ENCODE results near the gene ITPRID1.

The ITPRID1 gene

DNA sequence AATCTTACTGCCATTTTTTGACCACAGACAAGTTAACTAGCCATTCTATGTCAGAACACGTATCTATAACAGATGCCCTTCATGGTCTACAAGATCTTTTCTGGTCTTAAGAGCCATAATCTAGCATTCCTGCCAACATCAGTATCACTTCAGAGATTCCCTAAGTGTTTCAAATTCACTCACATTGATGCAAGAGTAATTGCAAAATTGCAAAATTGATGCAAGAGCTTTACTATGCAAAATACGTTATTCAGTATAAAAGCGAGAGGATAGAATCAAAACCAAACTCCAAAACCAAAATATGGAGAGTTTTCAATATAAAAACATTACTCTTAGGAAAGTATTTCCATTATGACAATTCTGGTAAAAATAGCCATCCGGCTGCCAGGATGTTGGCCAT is 135.0 kb downstream of the ITPRID1 start:
- H3K4me1 ChIP-seq (ENCODE audit: control insufficient read depth in 1 of 2, insufficient read depth in 2 of 2, low read length in 2 of 2): no peaks in the 10 kb centered on the region
- H3K9ac ChIP-seq (ENCODE audit: low read depth in 1 of 2, low read length in 2 of 2): no peak overlapping the region
- H3K9me3 ChIP-seq (ENCODE audit: control insufficient read depth in 1 of 2, low read length in 2 of 2): no peaks in the 10 kb centered on the region
- no peak overlapping the region for H3K27ac ChIP-seq (ENCODE audit: low read depth, low read length)
- no peaks in the 10 kb centered on the region for H3K36me3 ChIP-seq (ENCODE audit: control insufficient read depth in 1 of 2, insufficient read depth in 2 of 2, low read length in 2 of 2)
- H3K4me3 ChIP-seq (ENCODE audit: low read depth in 1 of 2, low read length in 2 of 2): no peak overlapping the region
- H3K27me3 ChIP-seq (ENCODE audit: control insufficient read depth in 1 of 2, insufficient read depth in 2 of 2, low read length in 2 of 2): no peaks in the 10 kb centered on the region

DNA sequence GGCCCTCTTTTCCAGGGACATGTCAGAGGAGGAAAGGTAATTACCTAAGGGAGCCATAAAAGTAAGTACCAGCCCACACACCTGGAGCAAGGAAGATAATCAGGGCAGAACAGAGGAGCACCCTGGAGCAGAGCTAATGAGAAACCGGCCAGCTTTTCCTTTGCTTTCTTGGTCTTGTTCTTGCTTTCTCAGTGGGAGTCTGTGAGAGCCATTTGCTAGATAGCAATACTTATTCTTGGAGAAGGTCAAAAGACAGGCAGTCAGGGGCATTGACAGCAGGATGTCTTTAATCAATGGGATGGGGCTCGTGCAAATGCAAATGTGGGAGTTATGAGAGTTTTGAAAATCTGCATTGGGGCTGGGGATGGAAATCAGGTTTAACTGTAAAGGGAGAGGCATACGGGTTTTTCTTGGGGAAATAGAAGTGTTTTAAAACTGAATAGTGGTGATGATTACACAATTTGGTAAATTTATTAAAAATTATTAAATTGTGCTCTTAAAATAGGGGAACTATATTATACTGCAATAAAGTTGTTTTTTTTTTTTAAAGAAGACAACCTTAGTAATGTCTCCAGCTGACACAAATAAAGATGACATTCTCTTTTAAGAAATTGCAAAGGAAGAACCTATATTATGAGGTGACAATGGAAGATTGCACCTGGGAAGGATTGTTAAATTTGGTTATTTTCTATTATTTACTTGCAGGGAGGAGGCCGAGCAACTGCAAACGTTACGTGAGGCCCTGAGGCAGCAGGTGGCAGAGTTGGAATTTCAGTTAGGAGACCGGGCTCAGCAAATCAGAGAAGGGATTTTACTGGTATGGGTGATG is 137.6 kb downstream of the ITPRID1 start:
- H3K4me3 ChIP-seq (ENCODE audit: low read depth in 1 of 2, low read length in 2 of 2): no peak overlapping the region
- no peak overlapping the region for H3K9ac ChIP-seq (ENCODE audit: low read depth in 1 of 2, low read length in 2 of 2)
- no peak overlapping the region for H3K27ac ChIP-seq (ENCODE audit: low read depth, low read length)
- no peaks in the 10 kb centered on the region for H3K27me3 ChIP-seq (ENCODE audit: control insufficient read depth in 1 of 2, insufficient read depth in 2 of 2, low read length in 2 of 2)
- no peaks in the 10 kb centered on the region for H3K36me3 ChIP-seq (ENCODE audit: control insufficient read depth in 1 of 2, insufficient read depth in 2 of 2, low read length in 2 of 2)
- H3K4me1 ChIP-seq (ENCODE audit: control insufficient read depth in 1 of 2, insufficient read depth in 2 of 2, low read length in 2 of 2): no peaks in the 10 kb centered on the region
- no peaks in the 10 kb centered on the region for H3K9me3 ChIP-seq (ENCODE audit: control insufficient read depth in 1 of 2, low read length in 2 of 2)

DNA sequence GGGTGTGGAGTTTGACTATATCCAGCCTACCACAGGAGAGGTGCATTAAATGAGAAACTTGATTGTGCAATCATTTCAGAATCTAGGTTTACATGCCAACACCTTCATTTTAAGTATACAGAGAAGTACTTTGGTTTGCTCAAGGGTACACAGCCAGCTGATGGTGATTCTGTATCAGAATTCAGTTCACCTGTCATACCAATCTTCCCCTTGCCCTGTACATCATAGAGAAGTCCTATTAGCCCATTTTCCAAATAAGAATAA is 138.1 kb downstream of the ITPRID1 start:
- no peaks in the 10 kb centered on the region for H3K4me1 ChIP-seq (ENCODE audit: control insufficient read depth in 1 of 2, insufficient read depth in 2 of 2, low read length in 2 of 2)
- H3K36me3 ChIP-seq (ENCODE audit: control insufficient read depth in 1 of 2, insufficient read depth in 2 of 2, low read length in 2 of 2): no peaks in the 10 kb centered on the region
- no peak overlapping the region for H3K9ac ChIP-seq (ENCODE audit: low read depth in 1 of 2, low read length in 2 of 2)
- H3K27me3 ChIP-seq (ENCODE audit: control insufficient read depth in 1 of 2, insufficient read depth in 2 of 2, low read length in 2 of 2): no peaks in the 10 kb centered on the region
- no peak overlapping the region for H3K27ac ChIP-seq (ENCODE audit: low read depth, low read length)
- no peaks in the 10 kb centered on the region for H3K9me3 ChIP-seq (ENCODE audit: control insufficient read depth in 1 of 2, low read length in 2 of 2)
- H3K4me3 ChIP-seq (ENCODE audit: low read depth in 1 of 2, low read length in 2 of 2): no peak overlapping the region

DNA sequence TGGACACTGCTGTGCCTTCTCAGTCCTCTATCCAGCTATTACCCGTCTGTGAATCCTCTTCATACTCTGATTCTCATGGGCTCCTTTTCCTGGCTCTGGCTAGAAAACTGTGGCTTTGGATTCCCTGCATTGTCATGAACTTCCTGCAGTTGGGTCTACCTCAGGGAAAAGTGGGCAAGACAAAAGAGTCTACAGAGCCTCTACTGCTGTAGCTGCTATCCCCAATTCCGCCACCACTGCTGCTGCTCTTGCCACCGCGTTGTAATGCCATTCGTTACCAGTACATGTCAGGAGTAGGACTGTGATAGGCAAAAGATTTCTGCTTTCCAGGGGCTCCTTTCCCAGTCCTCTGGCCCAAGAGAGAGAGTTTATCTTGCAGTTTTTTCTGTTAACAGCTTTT is 149.2 kb downstream of the ITPRID1 start:
- Histone ChIP-seq H3K4me1 (ENCODE audit: control insufficient read depth in 1 of 2, insufficient read depth in 2 of 2, low read length in 2 of 2) (no peaks in the 10 kb centered on the region), H3K4me3 (ENCODE audit: low read depth in 1 of 2, low read length in 2 of 2) (no peak overlapping the region), H3K9me3 (ENCODE audit: control insufficient read depth in 1 of 2, low read length in 2 of 2) (no peaks in the 10 kb centered on the region), H3K36me3 (ENCODE audit: control insufficient read depth in 1 of 2, insufficient read depth in 2 of 2, low read length in 2 of 2) (no peaks in the 10 kb centered on the region), H3K27me3 (ENCODE audit: control insufficient read depth in 1 of 2, insufficient read depth in 2 of 2, low read length in 2 of 2) (no peaks in the 10 kb centered on the region), H3K27ac (ENCODE audit: low read depth, low read length) (no peak overlapping the region), H3K9ac (ENCODE audit: low read depth in 1 of 2, low read length in 2 of 2) (no peak overlapping the region)

DNA sequence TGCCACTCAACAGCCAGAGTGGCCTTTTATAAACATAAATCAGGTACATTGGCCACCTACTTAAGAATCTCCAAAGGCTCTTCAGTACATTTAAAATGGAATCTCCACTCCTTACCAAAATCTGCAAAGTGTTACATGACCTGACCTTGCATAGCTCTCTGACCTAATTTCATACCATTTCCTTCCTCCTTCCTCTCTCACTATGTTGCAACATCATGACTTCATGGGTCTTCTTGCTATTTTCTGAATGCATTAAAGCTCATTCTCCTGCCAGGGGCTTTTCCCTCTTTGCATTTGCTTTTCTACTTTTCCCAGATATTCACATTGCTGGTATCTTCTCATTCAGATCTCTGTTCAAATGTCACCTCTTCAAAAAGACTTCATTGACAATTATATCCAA is 151.0 kb downstream of the ITPRID1 start:
- Histone ChIP-seq H3K4me1 (ENCODE audit: control insufficient read depth in 1 of 2, insufficient read depth in 2 of 2, low read length in 2 of 2) (no peaks in the 10 kb centered on the region), H3K9me3 (ENCODE audit: control insufficient read depth in 1 of 2, low read length in 2 of 2) (no peaks in the 10 kb centered on the region), H3K9ac (ENCODE audit: low read depth in 1 of 2, low read length in 2 of 2) (no peak overlapping the region), H3K36me3 (ENCODE audit: control insufficient read depth in 1 of 2, insufficient read depth in 2 of 2, low read length in 2 of 2) (no peaks in the 10 kb centered on the region), H3K27ac (ENCODE audit: low read depth, low read length) (no peak overlapping the region), H3K4me3 (ENCODE audit: low read depth in 1 of 2, low read length in 2 of 2) (no peak overlapping the region), H3K27me3 (ENCODE audit: control insufficient read depth in 1 of 2, insufficient read depth in 2 of 2, low read length in 2 of 2) (no peaks in the 10 kb centered on the region)

DNA sequence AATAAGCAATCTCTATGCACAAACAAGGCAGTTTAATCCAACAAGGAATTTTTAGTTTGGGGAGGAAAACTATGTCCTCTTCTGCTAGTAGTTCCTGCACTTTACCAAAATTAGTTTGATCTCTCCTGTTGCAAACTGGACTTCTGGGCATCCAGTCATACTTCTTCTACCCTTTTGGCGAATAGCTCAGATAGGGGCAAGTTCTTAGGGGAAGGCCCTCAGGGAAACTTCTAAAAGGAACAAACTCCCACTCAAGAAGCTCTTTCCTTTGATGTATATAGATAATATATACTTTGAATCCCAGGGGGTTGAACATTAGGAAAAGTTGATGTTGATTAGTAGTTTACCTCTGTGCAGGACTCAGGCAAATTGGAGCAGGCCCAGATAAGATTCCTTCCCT is 151.7 kb downstream of the ITPRID1 start:
- no peaks in the 10 kb centered on the region for H3K4me1 ChIP-seq (ENCODE audit: control insufficient read depth in 1 of 2, insufficient read depth in 2 of 2, low read length in 2 of 2)
- no peak overlapping the region for H3K9ac ChIP-seq (ENCODE audit: low read depth in 1 of 2, low read length in 2 of 2)
- H3K36me3 ChIP-seq (ENCODE audit: control insufficient read depth in 1 of 2, insufficient read depth in 2 of 2, low read length in 2 of 2): no peaks in the 10 kb centered on the region
- H3K9me3 ChIP-seq (ENCODE audit: control insufficient read depth in 1 of 2, low read length in 2 of 2): no peaks in the 10 kb centered on the region
- no peak overlapping the region for H3K27ac ChIP-seq (ENCODE audit: low read depth, low read length)
- no peaks in the 10 kb centered on the region for H3K27me3 ChIP-seq (ENCODE audit: control insufficient read depth in 1 of 2, insufficient read depth in 2 of 2, low read length in 2 of 2)
- no peak overlapping the region for H3K4me3 ChIP-seq (ENCODE audit: low read depth in 1 of 2, low read length in 2 of 2)

DNA sequence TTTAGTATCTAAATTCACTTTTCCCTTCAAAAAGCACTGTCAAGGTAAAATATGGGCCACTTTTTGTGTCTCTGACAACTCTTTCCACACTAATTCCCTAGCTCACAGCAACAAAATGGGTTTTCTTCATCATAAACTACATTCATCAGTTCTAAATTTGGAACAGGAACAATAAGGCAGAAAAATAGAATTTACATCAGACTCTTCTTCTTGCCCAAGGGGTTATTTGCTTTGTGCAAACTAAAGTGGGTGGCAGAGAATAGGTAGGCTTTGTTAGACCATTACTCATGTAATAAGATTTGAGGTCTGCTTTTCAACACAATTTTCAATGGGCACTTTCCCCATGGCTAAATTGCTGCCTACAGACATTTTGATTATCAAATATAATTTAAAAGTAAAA is 155.6 kb downstream of the ITPRID1 start:
- no peaks in the 10 kb centered on the region for H3K36me3 ChIP-seq (ENCODE audit: control insufficient read depth in 1 of 2, insufficient read depth in 2 of 2, low read length in 2 of 2)
- H3K9ac ChIP-seq (ENCODE audit: low read depth in 1 of 2, low read length in 2 of 2): no peak overlapping the region
- no peaks in the 10 kb centered on the region for H3K4me1 ChIP-seq (ENCODE audit: control insufficient read depth in 1 of 2, insufficient read depth in 2 of 2, low read length in 2 of 2)
- H3K4me3 ChIP-seq (ENCODE audit: low read depth in 1 of 2, low read length in 2 of 2): no peak overlapping the region
- no peaks in the 10 kb centered on the region for H3K27me3 ChIP-seq (ENCODE audit: control insufficient read depth in 1 of 2, insufficient read depth in 2 of 2, low read length in 2 of 2)
- H3K9me3 ChIP-seq (ENCODE audit: control insufficient read depth in 1 of 2, low read length in 2 of 2): no peaks in the 10 kb centered on the region
- H3K27ac ChIP-seq (ENCODE audit: low read depth, low read length): no peak overlapping the region

DNA sequence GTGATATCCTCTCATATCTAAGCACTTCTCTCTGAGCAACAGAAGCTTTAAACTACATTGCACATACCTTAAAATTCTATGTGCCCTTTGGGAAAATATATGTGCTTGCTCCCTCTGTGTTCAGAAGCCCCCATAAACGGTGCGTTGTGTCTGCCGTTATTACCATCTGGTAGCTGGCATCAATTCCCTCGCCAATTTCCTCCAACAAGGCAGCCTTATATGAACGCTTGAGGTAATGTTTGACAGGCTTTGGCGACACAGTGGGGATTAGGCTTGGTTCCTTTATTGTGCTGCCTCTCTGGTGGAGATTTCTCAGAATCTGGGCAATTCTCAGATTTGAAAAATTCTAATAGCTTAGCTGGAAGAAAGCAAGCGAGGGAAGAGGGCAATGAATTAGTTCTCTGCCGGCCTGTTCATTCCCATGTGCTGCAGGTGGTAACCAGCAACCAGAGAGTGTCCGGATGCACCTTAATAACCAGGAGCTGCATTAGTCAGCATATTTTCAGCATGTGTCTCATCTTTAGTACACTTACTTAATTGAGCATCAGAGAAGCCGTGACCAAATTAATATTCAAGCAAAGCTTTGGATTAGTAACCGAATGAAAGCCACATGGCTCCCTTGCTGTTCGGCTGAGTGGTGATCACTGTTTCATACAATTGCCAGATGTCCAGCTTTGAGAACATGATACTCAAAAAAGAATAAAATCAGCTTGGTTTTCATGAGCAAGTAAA is 165.8 kb downstream of the ITPRID1 start:
- no peak overlapping the region for H3K27ac ChIP-seq (ENCODE audit: low read depth, low read length)
- no peaks in the 10 kb centered on the region for H3K9me3 ChIP-seq (ENCODE audit: control insufficient read depth in 1 of 2, low read length in 2 of 2)
- no peaks in the 10 kb centered on the region for H3K4me1 ChIP-seq (ENCODE audit: control insufficient read depth in 1 of 2, insufficient read depth in 2 of 2, low read length in 2 of 2)
- no peak overlapping the region for H3K4me3 ChIP-seq (ENCODE audit: low read depth in 1 of 2, low read length in 2 of 2)
- H3K27me3 ChIP-seq (ENCODE audit: control insufficient read depth in 1 of 2, insufficient read depth in 2 of 2, low read length in 2 of 2): no peaks in the 10 kb centered on the region
- no peak overlapping the region for H3K9ac ChIP-seq (ENCODE audit: low read depth in 1 of 2, low read length in 2 of 2)
- no peaks in the 10 kb centered on the region for H3K36me3 ChIP-seq (ENCODE audit: control insufficient read depth in 1 of 2, insufficient read depth in 2 of 2, low read length in 2 of 2)

DNA sequence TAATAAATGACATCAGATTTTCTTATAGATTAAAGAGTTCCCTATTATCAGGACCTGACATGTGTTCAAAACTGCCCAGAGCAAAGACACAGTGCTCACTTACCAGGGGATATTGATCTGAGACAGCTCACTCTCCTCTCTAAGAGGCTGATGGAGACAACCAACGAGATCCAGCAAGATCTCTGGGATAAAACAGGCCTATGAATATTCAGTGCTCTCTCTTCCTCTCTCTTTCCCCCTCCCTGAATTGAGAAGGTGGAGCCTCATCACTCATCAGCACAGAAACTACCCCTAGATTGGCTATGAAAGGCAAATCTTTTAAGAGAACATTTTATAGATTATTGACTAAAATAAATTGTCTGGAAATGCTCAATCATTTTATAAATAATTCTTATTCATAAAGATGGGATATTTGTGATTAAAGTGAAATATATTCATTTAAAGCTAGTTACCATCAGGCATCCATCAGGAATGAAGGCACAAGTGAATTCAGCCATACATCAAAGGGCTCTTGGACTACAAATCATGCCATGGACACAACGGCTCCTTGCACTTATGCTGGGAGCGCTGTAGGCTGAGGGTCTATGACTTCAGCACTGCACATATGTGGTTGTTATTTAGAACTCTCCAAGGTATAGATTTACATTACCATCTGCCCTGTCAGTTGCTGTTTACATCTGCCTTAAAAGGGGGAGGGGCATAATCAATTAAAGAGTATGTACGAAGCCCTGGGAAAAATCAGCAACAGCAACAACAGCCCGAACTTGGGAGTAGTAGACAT is 169.7 kb downstream of the ITPRID1 start:
- Histone ChIP-seq H3K27me3 (ENCODE audit: control insufficient read depth in 1 of 2, insufficient read depth in 2 of 2, low read length in 2 of 2) (no peaks in the 10 kb centered on the region), H3K27ac (ENCODE audit: low read depth, low read length) (no peak overlapping the region), H3K4me1 (ENCODE audit: control insufficient read depth in 1 of 2, insufficient read depth in 2 of 2, low read length in 2 of 2) (no peaks in the 10 kb centered on the region), H3K9ac (ENCODE audit: low read depth in 1 of 2, low read length in 2 of 2) (no peak overlapping the region), H3K36me3 (ENCODE audit: control insufficient read depth in 1 of 2, insufficient read depth in 2 of 2, low read length in 2 of 2) (no peaks in the 10 kb centered on the region), H3K4me3 (ENCODE audit: low read depth in 1 of 2, low read length in 2 of 2) (no peak overlapping the region), H3K9me3 (ENCODE audit: control insufficient read depth in 1 of 2, low read length in 2 of 2) (no peaks in the 10 kb centered on the region)

DNA sequence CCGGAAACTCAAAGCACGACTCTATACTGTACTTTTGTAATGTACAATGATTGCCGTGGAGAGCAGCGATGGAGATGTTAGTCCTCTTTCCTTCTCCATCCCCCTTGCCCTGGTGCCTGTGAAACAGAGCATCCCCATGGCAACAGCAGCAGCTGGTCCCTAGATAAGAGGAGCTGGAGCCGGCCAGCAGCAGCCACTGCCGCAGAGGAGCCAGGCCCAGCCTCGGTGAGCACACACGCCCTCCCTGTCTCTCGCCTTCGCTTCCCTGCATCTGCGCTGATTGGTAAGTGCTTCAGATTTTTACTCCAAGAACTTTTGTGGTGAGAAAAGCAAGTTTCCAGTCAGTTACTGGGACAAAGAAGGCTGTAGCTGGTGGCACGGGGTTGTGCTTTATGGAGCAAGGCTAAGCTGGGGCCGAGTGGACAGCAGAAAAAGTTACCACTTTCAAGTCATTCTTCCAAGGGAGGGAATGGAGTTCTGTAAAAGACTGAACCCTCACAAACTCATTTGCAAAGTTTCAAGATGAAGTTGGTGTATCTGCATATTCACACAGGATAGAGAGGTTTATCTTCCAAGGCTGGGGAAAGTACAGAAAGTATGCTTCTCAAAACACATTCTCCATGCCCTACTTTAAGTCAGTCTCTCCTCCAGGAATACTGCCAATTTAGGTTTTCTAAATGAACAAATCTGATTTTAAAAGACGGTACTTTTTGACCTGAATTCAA is 173.3 kb downstream of the ITPRID1 start, which contains the start of gene PPP1R17:
PPP1R17 (plus strand) TSS at position 192 of the 725 bp plus-strand sequence. CDS start 5,227 bp downstream, outside the sequence.
- H3K36me3 ChIP-seq (ENCODE audit: control insufficient read depth in 1 of 2, insufficient read depth in 2 of 2, low read length in 2 of 2): no peaks in the 10 kb centered on the region
- H3K4me3 ChIP-seq (ENCODE audit: low read depth in 1 of 2, low read length in 2 of 2): no peak within 1 kb of the TSS

More for the DNA sequence above, 173.3 kb downstream of the ITPRID1 start, which contains the start of gene PPP1R17:
- Histone ChIP-seq H3K4me1 (ENCODE audit: control insufficient read depth in 1 of 2, insufficient read depth in 2 of 2, low read length in 2 of 2) (no peaks in the 10 kb centered on the region), H3K9me3 (ENCODE audit: control insufficient read depth in 1 of 2, low read length in 2 of 2) (no peaks in the 10 kb centered on the region), H3K27ac (ENCODE audit: low read depth, low read length) (no peak within 1 kb of the TSS), H3K9ac (ENCODE audit: low read depth in 1 of 2, low read length in 2 of 2) (no peak within 1 kb of the TSS), H3K27me3 (ENCODE audit: control insufficient read depth in 1 of 2, insufficient read depth in 2 of 2, low read length in 2 of 2) (peaks cover 0 to 1% of the 10 kb centered on the region in 2 donors)
